AG04449 (cell line): Measurements from ENCODE around the gene ZMIZ1.

Source experiments
- CTCF ChIA-PET: fragments of 350-600 bp; formaldehyde crosslinking; extraction: SDS; loops from one replicate; lab custom pipeline; 2021; ENCODE audit warnings: antibody characterized with exemption; lab: Yijun Ruan, JAX
- POLR2A ChIA-PET: fragments of 400-600, 350-600 bp; formaldehyde crosslinking; extraction: SDS; loops from one replicate; lab custom pipeline; 2020; ENCODE audit warnings: antibody characterized with exemption, inconsistent platforms; lab: Yijun Ruan, JAX
- DNase-seq: peaks from one replicate; pipeline ENCODE4 v3.0.0-alpha.2; 2010; ENCODE audit warnings: low read depth, low spot score
- H3K4me3 ChIP-seq: 2 replicates; pipeline ENCODE4 v1.5.1; 2011; ENCODE audit warnings: low read depth, mild to moderate bottlenecking, control low read depth, low read length
- CTCF ChIP-seq: IDR thresholded peaks from one replicate; pipeline ENCODE4 v1.5.1; 2011; ENCODE audit warnings: mild to moderate bottlenecking, moderate library complexity, low read length, control low read depth, inconsistent platforms; ENCODE audit not compliant: insufficient read depth; ENCODE audit errors: missing control alignments

The ZMIZ1 gene

DNA sequence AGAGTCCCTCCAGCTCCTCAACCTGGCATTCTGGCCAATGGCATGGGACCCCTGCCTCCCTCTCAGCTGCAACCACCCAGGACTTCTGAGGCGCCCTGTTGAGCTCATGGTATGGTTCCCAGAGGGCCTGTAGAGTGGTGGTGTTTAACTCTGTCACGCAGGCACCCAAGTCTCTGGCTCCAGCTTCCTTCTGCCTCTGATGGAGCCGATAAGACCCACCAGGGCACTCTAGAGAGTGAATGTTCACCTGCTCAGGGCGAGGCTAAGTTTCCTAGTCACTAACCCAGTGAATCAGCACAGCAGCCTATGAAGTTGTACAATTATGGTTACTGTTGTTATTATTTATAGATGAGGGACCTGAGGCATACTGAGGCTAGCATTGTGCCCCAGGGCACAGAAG is 120.4 kb downstream of the ZMIZ1 start:
- CTCF ChIA-PET, result interaction anchor here (0.8 to 9.9 kb wide), 7 partner anchors 9 to 1142 kb away, joined by 3 to 180 read pairs (median 10); partner anchors contain the start of gene ZMIZ1
- no peak for TF ChIP-seq CTCF
- DNase-seq, result no peak
- POLR2A ChIA-PET, result no interaction called here
- H3K4me3 ChIP-seq, result no peak overlapping the region

DNA sequence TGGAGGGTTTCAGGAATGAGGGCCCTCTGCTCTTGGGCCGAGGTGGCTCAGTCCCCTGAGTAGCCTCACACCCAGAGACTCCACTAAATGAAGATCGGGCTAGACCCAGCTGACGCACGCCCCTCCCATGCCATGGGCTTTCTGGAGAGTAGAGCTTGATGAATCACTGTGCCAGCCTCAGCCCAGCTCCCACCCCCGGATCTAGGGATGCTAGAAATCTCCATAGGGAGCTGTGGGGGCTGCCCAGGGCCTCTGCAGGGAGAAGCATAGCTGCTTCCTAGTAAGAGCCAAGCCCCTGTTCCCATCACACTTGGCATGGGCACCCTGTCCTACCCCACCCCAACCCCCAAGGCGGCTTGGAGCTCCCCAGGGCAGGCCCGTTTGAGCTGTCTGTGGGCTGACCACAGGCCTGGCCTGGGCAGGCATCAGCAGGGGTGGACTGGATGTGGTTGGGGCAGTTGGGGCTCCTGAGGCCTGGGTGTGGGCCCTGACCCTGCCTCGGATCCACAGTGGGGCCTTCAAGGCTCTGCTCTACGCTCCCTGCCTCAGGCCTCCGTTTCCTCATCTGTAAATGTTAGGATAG is 121.2 kb downstream of the ZMIZ1 start:
- CTCF ChIA-PET, result interaction anchor here (1.8 to 9.9 kb wide), 4 partner anchors 13 to 1143 kb away, joined by 10 to 180 read pairs (median 16); partner anchors contain the start of gene ZMIZ1

GRCh38 chr10:79190740-79191261 is 122.0 kb downstream of the ZMIZ1 start:
- ChIA-PET CTCF (interaction anchor here (4.9 to 9.9 kb wide), 2 partner anchors 12 to 121 kb away, joined by 23 to 180 read pairs; partner anchors contain the start of gene ZMIZ1), POLR2A (no interaction called here)
- TF ChIP-seq CTCF, result no peak
- no peak overlapping the region for H3K4me3 ChIP-seq
- DNase-seq, result no peak

More for the DNA sequence above, 121.2 kb downstream of the ZMIZ1 start:
- TF ChIP-seq CTCF, result no peak
- no peak for DNase-seq
- H3K4me3 ChIP-seq, result no peak overlapping the region
- POLR2A ChIA-PET, result no interaction called here

DNA sequence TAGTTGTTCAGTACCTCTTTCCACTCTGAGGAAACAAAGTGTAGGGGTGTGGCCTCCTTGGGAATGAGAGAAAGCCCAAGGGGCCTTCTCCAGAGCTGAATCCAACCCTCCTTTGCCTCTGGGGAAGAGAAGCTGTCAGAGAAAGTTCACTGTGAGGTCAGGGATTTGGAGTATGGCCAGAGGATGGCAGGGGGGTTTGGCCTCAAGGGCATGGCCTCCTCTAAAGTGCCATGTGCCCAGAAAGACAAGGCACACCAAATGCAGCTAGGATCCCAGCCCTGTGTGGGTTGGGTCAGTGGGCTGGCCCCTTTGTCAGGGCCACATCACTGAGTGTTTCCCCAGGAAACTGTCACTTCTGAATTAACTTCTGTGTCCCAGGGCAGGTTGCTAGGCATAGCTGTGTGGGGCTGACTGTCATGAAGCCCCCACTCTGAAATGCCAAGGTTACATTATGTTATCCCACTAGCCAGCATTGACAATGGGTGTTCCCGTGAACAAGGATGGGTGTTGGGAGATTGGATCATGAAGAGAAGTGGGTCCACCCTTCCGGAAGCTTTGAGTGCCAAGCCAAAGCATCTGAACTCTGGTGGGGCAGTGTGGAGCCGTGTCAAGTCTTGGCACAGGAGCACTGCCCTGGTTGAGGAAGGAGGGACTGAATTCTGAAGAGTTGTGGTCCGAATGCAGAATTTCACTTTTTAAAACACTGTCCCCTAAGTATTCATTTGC is 123.3 kb downstream of the ZMIZ1 start:
- DNase-seq, result no peak
- no peak overlapping the region for H3K4me3 ChIP-seq
- no peak for TF ChIP-seq CTCF
- CTCF ChIA-PET, result interaction anchor here (0.6 to 9.9 kb wide), 7 partner anchors 10 to 1176 kb away, joined by 3 to 180 read pairs (median 12); partner anchors contain the start of gene ZMIZ1
- POLR2A ChIA-PET, result interaction anchor here (1.1 kb wide), 1 partner anchor 217 kb away, joined by 3 read pairs; no protein-coding TSS in a partner anchor

- CTCF ChIA-PET, result interaction anchor here (0.6 to 9.9 kb wide), 7 partner anchors 10 to 1176 kb away, joined by 3 to 180 read pairs (median 12); partner anchors contain the start of gene ZMIZ1
- POLR2A ChIA-PET, result interaction anchor here (0.5 to 1.1 kb wide), 2 partner anchors 74 to 218 kb away, joined by 3 read pairs; no protein-coding TSS in a partner anchor
These were observed 123.9 kb downstream of the ZMIZ1 start for GRCh38 chr10:79192677-79193003.

More at GRCh38 chr10:79192677-79193003, 123.9 kb downstream of the ZMIZ1 start:
- no peak for DNase-seq
- TF ChIP-seq CTCF, result no peak
- no peak overlapping the region for H3K4me3 ChIP-seq
